Motor neuron (in vitro differentiated cells): ENCODE measurements around the gene TBC1D17. TPM values are rescaled to one million over a fixed set of nuclear protein-coding genes. Genes with fewer than 3 reads are reported as not detected.
A peak's percentile ranks its signal among the peaks of the same experiment; 100 is the strongest.
"Not testable (repeated sequence)": the region's sequence is repeated elsewhere in the genome, so short reads cannot be mapped to it uniquely, and the experiment has no call there.

Experiments
- ATAC-seq, 8 experiments: fragments of 200-7000 bp; cut with Tn5 transposase; replicated peaks in 6 of 8; 2 replicates each; pipeline ENCODE4 v1.8.0; 2021; ENCODE audit warnings: mild to moderate bottlenecking in 8 of 8, moderate library complexity in 8 of 8
- H3K27ac ChIP-seq, 2 donors: fragments of 250-450 bp; sonication (Bioruptor Pico); 2 replicates each; pipeline ENCODE4 v1.9.0; 2021; ENCODE audit warnings: antibody characterized with exemption in 2 of 2, mild to moderate bottlenecking in 2 of 2, moderate library complexity in 1 of 2
- H3K4me1 ChIP-seq, 2 donors: fragments of 250-450 bp; sonication (Bioruptor Pico); replicated peaks in 1 of 2; 2 replicates each; pipeline ENCODE4 v1.6.1; 2021; ENCODE audit warnings: antibody characterized with exemption in 2 of 2, mild to moderate bottlenecking in 2 of 2, moderate library complexity in 1 of 2
- H3K4me3 ChIP-seq, 5 donors: fragments of 250-450 bp; sonication (Bioruptor Pico); 2 replicates each; pipeline ENCODE4 v1.9.0; 2021; ENCODE audit warnings: antibody characterized with exemption in 5 of 5, mild to moderate bottlenecking in 5 of 5, moderate library complexity in 4 of 5
- WGBS, 10 experiments: fragments of 450-650 bp; shearing (Covaris generic); methylation state at CpG; one replicate each; pipeline ENCODE4 v1.0.0; 2022; 5-methylcytosine and 5-hydroxymethylcytosine counted together
- in situ Hi-C, 9 experiments: fragments of 400-800 bp; cut with MboI; loops; one replicate each; pipeline ENCODE4 v1.15.0; 2021; ENCODE audit warnings: low sequenced_read_pairs in 9 of 9, low pct_unique_long_range_greater_than_20kb in 2 of 9; ENCODE audit not compliant: unreplicated experiment in 9 of 9
- total RNA-seq, 8 experiments: library from RNA; unstranded; fragments of 300-600 nt; gene quantifications; 2 replicates each; pipeline versions ENCODE4 v1.2.3 to v1.2.4, GENCODE V29; 2022

The TBC1D17 gene
- total RNA-seq, 8 experiments from 2014 or later: 14.3 to 31.0 (median 19.8) TPM

DNA sequence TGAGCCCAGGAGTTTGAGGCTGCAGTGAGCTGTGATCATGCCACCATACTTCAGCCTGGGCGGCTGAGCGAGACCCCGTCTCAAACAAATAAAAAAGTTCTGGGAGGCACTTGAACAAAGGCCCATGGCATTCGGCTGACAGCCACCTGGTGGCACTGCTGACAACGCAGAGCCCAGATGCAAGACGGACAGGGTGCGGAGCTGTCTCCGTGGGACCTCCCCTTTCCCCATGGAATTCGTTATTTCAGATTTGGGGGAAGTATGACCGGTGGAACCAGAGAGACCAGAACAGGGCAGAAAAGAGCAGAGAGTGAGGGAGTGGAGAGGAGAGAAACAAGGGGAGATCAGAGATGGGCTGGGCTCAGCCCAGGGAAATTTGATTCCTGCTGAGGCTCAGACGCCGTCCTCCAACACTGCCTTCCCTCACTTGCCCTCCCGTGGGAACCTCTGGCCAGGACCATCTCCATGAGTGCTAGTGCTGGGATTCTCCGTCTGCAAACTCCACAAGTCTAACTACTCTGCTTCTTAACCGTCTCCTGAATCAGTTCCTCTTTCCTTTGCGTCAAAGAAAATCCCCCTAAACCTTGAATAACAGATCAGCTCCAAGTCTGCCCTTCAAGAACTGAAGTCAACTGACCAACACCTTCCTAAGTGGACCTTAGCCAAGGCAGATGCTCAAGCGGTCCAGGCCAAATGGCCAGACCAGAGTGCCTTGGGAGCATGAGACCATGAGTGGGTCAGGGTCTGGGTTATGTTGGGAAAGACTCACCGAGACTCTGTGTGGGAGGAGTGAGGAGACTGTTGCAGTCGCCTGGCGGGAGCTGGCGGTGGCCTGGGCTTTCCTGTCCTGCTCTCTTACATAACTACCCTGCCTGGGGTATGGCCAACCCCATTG is 39.6 kb downstream of the TBC1D17 start:
- in situ Hi-C loops: no loop called here
- Histone ChIP-seq H3K4me1 (peaks cover 0 to 10% of the 10 kb centered on the region in 2 donors), H3K4me3 (no peak overlapping the region), H3K27ac (no peak overlapping the region)
- 88 to 100% (median 92%) methylated on average over 2 to 16 of the region's 21 CpGs; no CpG with 5 or more reads in 3 of the 10 experiments for WGBS, 10 experiments
- no peak for ATAC-seq

DNA sequence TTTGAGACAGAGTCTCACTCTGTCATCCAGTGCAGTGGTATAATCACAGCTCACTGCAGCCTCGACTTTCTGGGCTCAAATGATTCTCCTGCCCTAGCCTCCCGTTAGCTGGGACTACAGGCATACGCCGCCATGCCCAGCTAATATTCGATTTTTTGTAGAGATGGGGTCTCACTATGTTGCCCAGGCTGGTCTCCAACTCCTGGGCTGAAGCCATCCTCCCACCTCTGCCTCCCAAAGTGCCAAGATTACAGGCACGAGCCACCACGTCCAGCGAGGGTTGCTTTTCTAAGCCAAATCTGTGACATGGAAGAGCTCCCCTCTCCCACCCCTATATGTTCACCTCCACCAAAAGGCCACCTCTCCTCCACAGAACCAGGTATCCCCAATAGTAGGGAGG is 40.6 kb downstream of the TBC1D17 start:
- Histone ChIP-seq H3K27ac (no peak overlapping the region), H3K4me3 (no peak overlapping the region), H3K4me1 (peaks cover 5 to 10% of the 10 kb centered on the region in 2 donors)
- no peak for ATAC-seq
- WGBS, 10 experiments: 81 to 100% (median 100%) methylated on average over 1 to 4 of the region's 8 CpGs; no CpG with 5 or more reads in 3 of the 10 experiments
- in situ Hi-C loops: no loop called here

DNA sequence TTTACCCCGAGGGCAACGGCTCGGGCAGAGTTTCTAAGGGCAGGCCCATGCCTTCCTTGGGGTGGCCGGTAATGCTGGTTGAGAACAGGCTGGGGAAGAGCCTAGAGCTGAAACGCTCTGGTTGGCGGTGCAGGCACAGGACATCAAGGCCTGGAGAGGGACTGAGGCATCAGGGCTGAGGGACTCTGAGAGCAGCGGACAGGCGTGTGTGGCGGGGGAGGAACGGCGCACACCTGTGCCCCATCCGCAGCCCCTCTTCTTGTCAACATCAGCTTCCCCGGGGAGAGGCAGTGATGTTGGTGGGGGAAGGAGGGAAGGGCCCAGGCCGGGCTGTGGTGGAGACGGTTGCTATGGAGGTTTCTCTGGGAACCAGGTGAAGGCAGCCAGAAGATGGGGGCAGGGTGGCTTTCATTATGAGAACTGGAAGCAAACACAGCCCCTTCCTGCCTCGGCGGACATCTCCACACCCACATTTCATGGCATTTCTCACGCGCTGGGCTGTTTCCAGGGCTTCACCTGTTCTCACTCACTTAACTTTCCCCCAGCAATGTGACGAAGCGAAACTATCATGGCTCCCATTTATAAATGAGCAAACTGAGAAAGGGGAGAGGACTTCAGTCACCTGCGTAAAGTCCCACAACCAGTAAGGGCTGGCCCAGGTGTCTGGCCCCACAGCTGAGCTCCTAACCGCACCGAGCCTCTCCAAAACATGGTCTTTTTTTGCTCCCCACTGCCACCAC is 43.3 kb downstream of the TBC1D17 start:
- H3K4me1 ChIP-seq: peaks cover 25 to 31% of the 10 kb centered on the region in 2 donors
- no peak overlapping the region for H3K27ac ChIP-seq
- in situ Hi-C loops: no loop called here
- 93 to 100% (median 100%) methylated on average over 1 to 3 of the region's 24 CpGs; no CpG with 5 or more reads in 3 of the 10 experiments for WGBS, 10 experiments
- no peak for ATAC-seq
- no peak overlapping the region for H3K4me3 ChIP-seq

DNA sequence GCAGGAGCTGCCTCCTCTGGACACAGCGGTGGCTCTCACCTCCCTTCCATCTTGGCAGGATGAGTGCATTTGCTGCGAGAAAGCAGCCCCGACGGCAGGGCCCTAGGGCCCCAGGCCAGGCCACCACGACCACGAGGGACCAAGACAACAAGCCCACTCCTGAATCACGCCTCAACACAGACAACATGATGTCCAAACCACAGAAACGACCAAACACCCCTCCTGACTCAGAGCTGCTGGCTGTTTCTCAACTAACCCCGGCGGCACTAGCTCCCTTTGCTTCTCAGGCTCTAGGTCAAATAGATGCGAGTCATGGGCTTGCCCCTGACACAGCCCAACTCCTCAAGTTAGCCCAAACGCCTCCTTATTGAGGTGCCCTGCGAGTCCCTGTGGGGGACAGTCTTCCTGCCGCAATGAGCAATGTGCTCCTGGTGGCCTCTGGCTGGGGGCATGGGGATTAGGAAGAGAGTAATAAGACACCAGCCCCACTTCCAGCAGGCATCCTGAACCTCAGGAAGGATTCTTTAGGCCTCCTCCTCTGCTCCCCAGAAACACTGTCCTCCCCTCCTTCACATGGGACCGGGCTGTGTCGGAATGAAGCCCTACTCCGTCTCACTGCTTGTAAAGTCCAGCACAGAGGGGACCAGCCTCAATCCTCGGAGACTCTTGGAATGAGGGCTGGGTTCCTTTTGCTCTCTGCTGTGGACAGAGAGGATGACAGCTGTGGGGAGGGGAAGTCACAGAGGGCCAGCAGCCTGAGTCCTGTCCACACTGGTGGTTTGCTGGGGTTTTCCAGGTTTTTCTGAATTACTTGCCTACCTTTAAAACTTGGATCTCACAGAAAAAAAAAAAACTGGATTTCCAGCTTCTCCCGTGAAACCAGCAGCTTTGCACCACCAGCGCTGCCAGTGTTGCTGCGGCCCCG is 44.6 kb downstream of the TBC1D17 start:
- in situ Hi-C loops: no loop called here
- Histone ChIP-seq H3K4me1 (peaks cover 25 to 31% of the 10 kb centered on the region in 2 donors), H3K27ac (peak overlapping the region in 1 of 2 donors; percentile 63), H3K4me3 (no peak overlapping the region)
- peak in 2 of 8 experiments; percentile 47 to 67 for ATAC-seq
- WGBS, 10 experiments: 53 to 100% (median 93%) methylated on average over 1 to 10 of the region's 22 CpGs; no CpG with 5 or more reads in 3 of the 10 experiments

DNA sequence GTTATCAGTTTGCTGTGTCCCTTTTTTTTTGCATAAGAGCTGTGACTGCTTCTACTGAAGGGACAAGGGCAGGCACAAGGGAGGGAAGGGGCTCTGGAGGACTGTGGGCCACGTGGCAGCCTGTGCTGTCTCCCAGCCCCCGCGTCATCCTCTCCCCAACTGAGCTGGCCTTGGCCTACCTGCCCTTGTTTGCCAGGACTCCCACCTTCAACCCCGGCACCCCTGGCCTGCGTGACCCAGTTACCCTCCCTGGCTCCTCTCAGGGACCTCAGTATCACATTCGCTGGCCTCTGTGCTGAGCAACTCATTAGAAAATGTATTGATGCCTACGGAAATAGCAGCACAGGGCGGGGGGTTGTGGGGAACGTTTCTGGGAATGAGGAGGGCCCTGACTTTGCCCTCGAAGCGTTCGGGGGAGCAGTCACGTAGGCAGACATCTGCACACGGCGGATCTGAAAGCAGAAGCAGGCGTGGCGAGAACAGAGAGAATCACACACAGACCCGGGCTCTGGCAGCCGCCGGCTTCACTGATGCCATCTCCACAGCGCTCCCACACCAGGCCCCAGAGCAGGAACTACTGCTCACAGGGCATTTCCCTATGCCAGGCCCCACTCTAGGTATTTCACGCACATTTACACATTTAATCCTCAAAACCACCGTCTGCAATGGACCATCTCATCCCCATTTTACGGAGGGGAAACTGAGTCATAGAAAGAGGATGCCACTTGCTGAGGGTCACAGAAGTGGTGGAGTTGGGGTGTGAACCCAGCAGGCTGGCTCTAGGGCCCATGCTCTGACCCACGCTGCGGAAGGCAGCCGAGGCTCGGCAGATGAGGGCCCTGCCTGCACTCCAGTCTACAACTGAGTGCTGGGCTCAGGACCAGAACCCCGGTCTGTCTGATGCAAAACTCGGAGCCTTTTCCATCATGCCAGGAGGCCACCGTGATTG is 45.8 kb downstream of the TBC1D17 start:
- ATAC-seq: peak in 1 of 8 experiments; percentile 2
- H3K27ac ChIP-seq: peak overlapping the region; percentile 95 to 96
- WGBS, 10 experiments: 67 to 100% (median 80%) methylated on average over 1 to 12 of the region's 31 CpGs; no CpG with 5 or more reads in 2 of the 10 experiments
- peaks cover 36 to 41% of the 10 kb centered on the region in 2 donors for H3K4me1 ChIP-seq
- in situ Hi-C loops: no loop called here
- peak overlapping the region in 2 of 5 donors; percentile 22 to 29 for H3K4me3 ChIP-seq

DNA sequence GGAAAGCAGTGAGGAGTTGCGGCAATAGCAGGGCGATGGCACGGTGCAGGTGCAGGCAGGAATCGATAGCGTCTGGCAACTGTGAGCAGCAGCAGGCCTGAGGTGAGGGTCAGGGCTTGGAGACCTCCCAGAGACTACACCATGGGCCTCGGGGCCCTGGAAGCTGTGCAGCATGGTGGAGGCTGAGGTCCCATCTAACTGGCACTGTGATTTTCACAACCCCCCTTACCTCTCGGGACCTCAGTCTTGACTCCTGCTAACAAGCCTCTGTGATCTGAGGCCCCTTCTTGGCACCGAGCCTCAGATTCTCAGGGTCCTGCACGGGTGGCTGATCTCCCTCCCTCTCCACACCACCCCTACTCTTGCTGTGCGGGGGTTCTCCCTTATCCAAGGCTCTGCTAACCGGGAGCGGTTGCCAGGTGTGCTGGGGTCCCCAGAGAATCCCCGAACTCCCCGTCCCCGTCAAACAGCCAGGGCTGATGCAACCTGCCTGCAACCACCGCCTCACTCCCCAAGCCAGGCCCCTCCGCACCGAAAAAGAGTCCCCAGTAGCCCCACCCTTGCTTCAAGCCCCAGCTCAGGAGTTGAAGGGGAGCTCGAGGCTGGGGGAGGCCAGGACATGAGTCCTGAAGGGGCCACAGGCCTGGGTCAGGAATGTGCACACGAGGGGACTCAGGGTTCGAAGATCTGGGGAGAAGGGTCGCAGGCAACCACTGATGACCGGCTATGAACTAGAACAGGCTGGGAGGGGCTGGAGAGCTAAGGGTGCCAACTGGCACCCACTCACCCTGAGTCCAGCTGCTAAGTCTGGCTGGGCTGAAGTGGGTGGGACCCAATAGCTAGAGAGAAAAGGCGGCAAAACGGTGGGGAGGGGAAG is 46.7 kb downstream of the TBC1D17 start:
- in situ Hi-C loops: no loop called here
- Histone ChIP-seq H3K4me1 (peaks cover 38 to 42% of the 10 kb centered on the region in 2 donors), H3K27ac (peak overlapping the region; percentile 95 to 96), H3K4me3 (peak overlapping the region; percentile 6 to 29 (median 12))
- 60% methylated on average over 2 of the region's 25 CpGs; no CpG with 5 or more reads in 8 of the 10 experiments for WGBS, 10 experiments
- peak in 5 of 8 experiments; percentile 60 to 84 (median 76) for ATAC-seq

- WGBS, 10 experiments: 93 to 100% (median 100%) methylated on average over 1 to 5 of the region's 13 CpGs; no CpG with 5 or more reads in 3 of the 10 experiments
- in situ Hi-C loops: loop anchor here in 2 of 9 experiments (25.0 kb wide), 1 partner anchor 212 kb away; no protein-coding TSS in a partner anchor
- H3K4me1 ChIP-seq: peaks cover 38 to 42% of the 10 kb centered on the region in 2 donors
- H3K27ac ChIP-seq: peak overlapping the region; percentile 95 to 96
- ATAC-seq, H3K4me3 ChIP-seq: not testable (repeated sequence)
These were observed 47.3 kb downstream of the TBC1D17 start for GRCh38 chr19:49924881-49925210.

DNA sequence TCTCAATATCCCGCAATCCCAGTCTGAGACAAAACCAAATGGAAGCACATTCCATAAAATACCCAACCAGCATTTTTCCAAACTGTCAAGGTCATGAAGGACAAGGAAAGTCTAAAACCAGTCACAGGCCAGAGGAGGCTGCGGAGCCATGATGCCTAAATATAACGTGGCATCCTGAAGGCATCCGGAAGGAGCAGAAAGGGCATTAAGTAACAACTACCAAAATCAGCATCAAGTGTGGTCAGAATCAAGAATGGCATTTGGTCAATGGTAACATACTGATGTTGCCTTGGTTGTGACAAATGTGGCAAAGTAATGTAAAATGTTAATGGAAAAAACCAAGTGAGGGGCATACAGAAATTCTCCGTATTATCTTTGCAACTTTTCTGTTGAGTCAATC is 48.0 kb downstream of the TBC1D17 start:
- Histone ChIP-seq H3K27ac (no peak overlapping the region), H3K4me1 (peaks cover 38 to 42% of the 10 kb centered on the region in 2 donors), H3K4me3 (no peak overlapping the region)
- 88 to 100% (median 100%) methylated on average over 1 to 5 of the region's 5 CpGs for WGBS, 10 experiments
- no peak for ATAC-seq
- in situ Hi-C loops: loop anchor here in 2 of 9 experiments (25.0 kb wide), 1 partner anchor 212 kb away; no protein-coding TSS in a partner anchor

GRCh38 chr19:49926515-49926914 is 49.0 kb downstream of the TBC1D17 start:
- ATAC-seq: no peak
- no peak overlapping the region for H3K4me3 ChIP-seq
- in situ Hi-C loops: loop anchor here in 2 of 9 experiments (25.0 kb wide), 1 partner anchor 211 kb away; no protein-coding TSS in a partner anchor
- 67 to 100% (median 91%) methylated on average over 1 to 5 of the region's 10 CpGs; no CpG with 5 or more reads in 2 of the 10 experiments for WGBS, 10 experiments
- H3K27ac ChIP-seq: no peak overlapping the region
- H3K4me1 ChIP-seq: peaks cover 43 to 46% of the 10 kb centered on the region in 2 donors

GRCh38 chr19:49927526-49928264 is 50.2 kb downstream of the TBC1D17 start:
- no peak for ATAC-seq
- in situ Hi-C loops: loop anchor here in 2 of 9 experiments (25.0 kb wide), 1 partner anchor 210 kb away; no protein-coding TSS in a partner anchor
- WGBS, 10 experiments: 67 to 100% (median 81%) methylated on average over 3 to 9 of the region's 14 CpGs; no CpG with 5 or more reads in 1 of the 10 experiments
- Histone ChIP-seq H3K4me1 (peaks cover 41 to 43% of the 10 kb centered on the region in 2 donors), H3K4me3 (peak overlapping the region in 3 of 5 donors; percentile 73 to 86 (median 75)), H3K27ac (peak overlapping the region; percentile 97 to 98)
